Stimulated activated naive CD8-positive, alpha-beta T cell treated with anti-CD3 and anti-CD28 coated beads, Interleukin-15, amount 100 ng/mL, for 72 hours (primary cell): ENCODE results near the gene MMRN1.

ENCODE experiments used
- ATAC-seq: fragments of 150-1000 bp; cut with Tn5 transposase; 2 replicates; pipeline ENCODE4 v1.10.0; 2021; ENCODE audit warnings: mild to moderate bottlenecking, moderate library complexity
- DNase-seq, 2 donors: peaks; one replicate each; pipeline ENCODE4 v3.0.0; 2021 to 2022
- H3K27ac Mint-ChIP-seq, 2 donors: one replicate each; pipeline ENCODE4 v1.8.0; 2022; ENCODE audit warnings: mild to moderate bottlenecking in 2 of 2, mixed read lengths in 2 of 2, moderate library complexity in 2 of 2
- H3K27me3 Mint-ChIP-seq: one replicate; pipeline ENCODE4 v1.8.0; 2022; ENCODE audit warnings: mixed read lengths
- H3K4me1 Mint-ChIP-seq: one replicate; pipeline ENCODE4 v1.8.0; 2022; ENCODE audit warnings: mild to moderate bottlenecking, mixed read lengths
- H3K4me3 Mint-ChIP-seq, 2 donors: one replicate each; pipeline ENCODE4 v1.8.0; 2022; ENCODE audit warnings: mild to moderate bottlenecking in 2 of 2, mixed read lengths in 2 of 2, moderate library complexity in 1 of 2
- H3K9me3 Mint-ChIP-seq, 2 donors: one replicate each; pipeline ENCODE4 v1.8.0; 2022; ENCODE audit warnings: mixed read lengths in 2 of 2

MMRN1 gene

GRCh38 chr4:90002441-90003062 is 107.9 kb downstream of the MMRN1 start:
- DNase-seq (no peak), ATAC-seq (no peak)
- H3K27me3 Mint-ChIP-seq, result peaks cover 6% of the 10 kb centered on the region
- H3K9me3 Mint-ChIP-seq, result no peaks in the 10 kb centered on the region
- H3K4me1 Mint-ChIP-seq, result no peaks in the 10 kb centered on the region
- no peak overlapping the region for H3K27ac Mint-ChIP-seq
- no peak overlapping the region for H3K4me3 Mint-ChIP-seq
